HFFc6 (cell line): ENCODE data around the gene SRMS. TPM values are rescaled to one million over a fixed set of nuclear protein-coding genes. Genes with fewer than 3 reads are reported as not detected.

Source experiments
- DNase-seq: peaks from one replicate; pipeline ENCODE4 v3.0.0-alpha.2; 2018
- H3K27ac Mint-ChIP-seq: 2 replicates; pipeline ENCODE4 v1.8.0; 2020; ENCODE audit warnings: mild to moderate bottlenecking, mixed read lengths
- H3K27me3 Mint-ChIP-seq: 2 replicates; pipeline ENCODE4 v1.8.0; 2021; ENCODE audit warnings: mild to moderate bottlenecking, moderate library complexity, mixed read lengths; ENCODE audit not compliant: insufficient read depth
- H3K36me3 Mint-ChIP-seq: 2 replicates; pipeline ENCODE4 v1.8.0; 2021; ENCODE audit warnings: low read depth, mixed read lengths
- H3K4me1 Mint-ChIP-seq: 2 replicates; pipeline ENCODE4 v1.8.0; 2020; ENCODE audit warnings: low read depth, mixed read lengths
- H3K4me3 Mint-ChIP-seq: 2 replicates; pipeline ENCODE4 v1.8.0; 2020; ENCODE audit warnings: mild to moderate bottlenecking, moderate library complexity, mixed read lengths
- H3K9me3 Mint-ChIP-seq: 2 replicates; pipeline ENCODE4 v1.8.0; 2020; ENCODE audit warnings: mild to moderate bottlenecking, mixed read lengths
- total RNA-seq, 6 experiments: library from RNA; stranded (reverse); fragmentation: NEBNext Ultra II Directional; extraction: Animal tissue kit (Norgen Biotek cat#: 25700); gene quantifications; 2 replicates in 1 of 6; 3 replicates in 5 of 6; pipeline ENCODE4 v1.2.3, GENCODE V29; 2021
- TF ChIP-seq, protein P1 (sequence below): fragments of 200-600 bp; sonication (generic); IDR thresholded peaks from 2 replicates; pipeline ENCODE4 v1.5.0; 2021; ENCODE audit warnings: antibody characterized with exemption, mild to moderate bottlenecking

SRMS gene
- total RNA-seq, 6 experiments from 2014 or later, result not detected

DNA sequence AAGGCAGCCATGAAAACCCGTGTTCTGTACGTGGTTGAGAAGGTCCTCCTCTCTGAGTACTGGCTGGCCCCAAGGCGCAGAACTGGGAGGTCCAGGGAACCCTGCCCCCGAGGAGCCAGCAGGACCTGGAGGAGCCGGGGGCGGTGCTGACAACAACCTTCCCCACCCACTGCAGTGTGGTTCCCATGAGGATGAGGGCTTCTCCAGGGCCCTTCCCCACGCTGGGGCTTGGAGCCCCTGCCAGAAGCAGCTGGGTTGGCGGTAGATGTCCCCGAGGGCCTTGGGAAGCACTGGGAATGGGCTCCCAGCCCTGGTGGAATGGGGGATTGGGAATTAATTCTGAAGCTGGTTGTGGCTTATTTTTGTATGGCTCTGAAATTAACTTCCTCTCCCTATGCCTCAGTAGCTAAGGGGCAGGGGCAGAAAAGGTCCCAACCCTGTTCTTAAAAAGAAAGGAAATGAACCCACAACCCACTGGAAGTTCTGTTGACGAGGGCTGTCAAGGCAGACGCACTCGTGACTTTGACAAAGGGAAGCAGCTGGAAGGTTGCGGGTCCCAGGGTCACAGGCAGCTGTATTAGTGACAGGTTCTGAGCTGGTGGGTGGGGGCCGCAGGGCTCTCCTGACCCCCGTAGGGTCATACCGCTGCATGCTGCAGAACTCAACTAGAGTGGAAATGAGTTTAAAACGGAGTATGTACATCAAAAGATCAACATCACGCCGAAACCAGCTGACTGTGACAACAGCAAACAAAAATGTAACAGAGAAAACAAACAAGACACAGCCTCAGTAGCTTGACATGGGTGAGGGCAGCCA is 40.4 kb upstream of the SRMS start:
- no peaks in the 10 kb centered on the region for H3K4me1 Mint-ChIP-seq
- H3K27me3 Mint-ChIP-seq, result no peaks in the 10 kb centered on the region; the same call in none of the 2 replicates
- no peak for DNase-seq
- H3K36me3 Mint-ChIP-seq, result peaks cover 10% of the 10 kb centered on the region
- no peak overlapping the region for H3K4me3 Mint-ChIP-seq
- no peak overlapping the region for H3K27ac Mint-ChIP-seq
- no peaks in the 10 kb centered on the region for H3K9me3 Mint-ChIP-seq
- TF ChIP-seq, protein P1, sequence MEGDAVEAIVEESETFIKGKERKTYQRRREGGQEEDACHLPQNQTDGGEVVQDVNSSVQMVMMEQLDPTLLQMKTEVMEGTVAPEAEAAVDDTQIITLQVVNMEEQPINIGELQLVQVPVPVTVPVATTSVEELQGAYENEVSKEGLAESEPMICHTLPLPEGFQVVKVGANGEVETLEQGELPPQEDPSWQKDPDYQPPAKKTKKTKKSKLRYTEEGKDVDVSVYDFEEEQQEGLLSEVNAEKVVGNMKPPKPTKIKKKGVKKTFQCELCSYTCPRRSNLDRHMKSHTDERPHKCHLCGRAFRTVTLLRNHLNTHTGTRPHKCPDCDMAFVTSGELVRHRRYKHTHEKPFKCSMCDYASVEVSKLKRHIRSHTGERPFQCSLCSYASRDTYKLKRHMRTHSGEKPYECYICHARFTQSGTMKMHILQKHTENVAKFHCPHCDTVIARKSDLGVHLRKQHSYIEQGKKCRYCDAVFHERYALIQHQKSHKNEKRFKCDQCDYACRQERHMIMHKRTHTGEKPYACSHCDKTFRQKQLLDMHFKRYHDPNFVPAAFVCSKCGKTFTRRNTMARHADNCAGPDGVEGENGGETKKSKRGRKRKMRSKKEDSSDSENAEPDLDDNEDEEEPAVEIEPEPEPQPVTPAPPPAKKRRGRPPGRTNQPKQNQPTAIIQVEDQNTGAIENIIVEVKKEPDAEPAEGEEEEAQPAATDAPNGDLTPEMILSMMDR, result no peak

DNA sequence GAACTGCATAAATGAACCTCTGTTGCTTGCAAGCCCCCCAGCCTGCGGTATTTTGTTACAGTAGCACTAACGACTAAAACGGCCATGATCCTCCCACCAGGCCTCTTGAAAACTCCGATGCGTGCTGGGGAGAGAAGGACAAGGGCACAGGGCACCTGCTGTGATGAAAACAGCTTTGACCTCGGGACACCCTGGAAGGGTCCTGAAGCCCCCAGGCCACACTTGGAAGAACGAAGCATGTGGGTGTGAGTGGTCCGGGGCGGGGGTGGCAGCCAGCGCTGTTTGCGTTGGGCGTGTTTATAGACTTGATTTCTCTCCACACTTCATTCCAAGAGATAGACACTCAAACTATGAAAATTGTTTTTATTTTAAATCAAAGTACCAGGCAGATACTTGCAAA is 39.7 kb upstream of the SRMS start:
- Mint-ChIP-seq H3K4me3 (no peak overlapping the region), H3K36me3 (peaks cover 9% of the 10 kb centered on the region), H3K4me1 (no peaks in the 10 kb centered on the region), H3K27ac (no peak overlapping the region), H3K9me3 (no peaks in the 10 kb centered on the region), H3K27me3 (peaks cover 4% of the 10 kb centered on the region)
- TF ChIP-seq, protein P1, result no peak
- no peak for DNase-seq

- Mint-ChIP-seq H3K9me3 (no peaks in the 10 kb centered on the region), H3K36me3 (peaks cover 9% of the 10 kb centered on the region), H3K27ac (no peak overlapping the region), H3K4me1 (no peaks in the 10 kb centered on the region), H3K4me3 (no peak overlapping the region), H3K27me3 (peaks cover 6% of the 10 kb centered on the region)
- no peak for DNase-seq
- TF ChIP-seq, protein P1, result no peak
These were observed 39.2 kb upstream of the SRMS start for GRCh38 chr20:63586797-63587196.

- Mint-ChIP-seq H3K4me3 (no peak overlapping the region), H3K4me1 (no peaks in the 10 kb centered on the region), H3K27me3 (peaks cover 6% of the 10 kb centered on the region), H3K9me3 (no peaks in the 10 kb centered on the region), H3K36me3 (peaks cover 5% of the 10 kb centered on the region), H3K27ac (no peak overlapping the region)
- TF ChIP-seq, protein P1, result no peak
- no peak for DNase-seq
These were observed 38.3 kb upstream of the SRMS start for GRCh38 chr20:63585616-63586565.

DNA sequence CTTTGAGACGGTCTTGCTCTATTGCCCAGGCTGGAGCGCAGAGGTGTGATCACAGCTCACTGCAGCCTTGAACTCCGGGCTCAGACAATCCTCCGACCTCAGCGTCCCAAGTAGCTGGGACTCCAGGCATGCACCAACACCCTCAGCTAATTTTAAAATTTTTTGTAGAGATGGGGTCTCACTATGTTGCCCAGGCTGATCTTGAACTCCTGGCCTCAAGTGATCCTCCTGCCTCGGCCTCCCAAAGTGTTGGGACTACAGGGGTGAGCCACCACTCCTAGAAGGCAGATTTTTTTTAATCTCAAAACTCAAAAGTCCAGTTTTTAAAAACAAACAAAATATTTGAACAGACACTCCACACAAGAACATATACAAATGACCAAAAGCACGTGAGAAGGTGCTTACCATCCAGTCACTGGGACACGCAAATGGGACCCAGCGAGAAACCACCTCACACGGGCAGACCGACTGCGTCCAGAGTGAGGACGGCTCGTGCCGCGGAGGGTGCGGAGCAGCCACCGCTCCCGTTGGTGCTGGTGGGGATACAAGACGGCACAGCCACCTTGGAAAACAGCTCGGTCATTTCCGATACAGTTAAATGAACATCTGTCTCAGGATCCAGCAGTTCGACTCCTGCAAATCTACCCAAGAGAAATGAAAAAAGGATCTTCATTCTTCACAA is 35.0 kb upstream of the SRMS start:
- Mint-ChIP-seq H3K4me3 (no peak overlapping the region), H3K9me3 (no peaks in the 10 kb centered on the region), H3K27me3 (peaks cover 15% of the 10 kb centered on the region; the same call in 1 of the 2 replicates), H3K27ac (no peak overlapping the region), H3K4me1 (no peaks in the 10 kb centered on the region), H3K36me3 (peaks cover 5% of the 10 kb centered on the region; the same call in 1 of the 2 replicates)
- TF ChIP-seq, protein P1, result no peak
- no peak for DNase-seq
